Activated CD4-positive, alpha-beta T cell treated with anti-CD3 and anti-CD28 coated beads for 1 hour (primary cell): Measurements from ENCODE around the gene PPP1R12B.
"Not testable (repeated sequence)": the region's sequence is repeated elsewhere in the genome, so short reads cannot be mapped to it uniquely, and the experiment has no call there.

Experiments used
- DNase-seq: peaks from one replicate; pipeline ENCODE4 v3.0.0-alpha.2; 2020

The PPP1R12B gene

DNA sequence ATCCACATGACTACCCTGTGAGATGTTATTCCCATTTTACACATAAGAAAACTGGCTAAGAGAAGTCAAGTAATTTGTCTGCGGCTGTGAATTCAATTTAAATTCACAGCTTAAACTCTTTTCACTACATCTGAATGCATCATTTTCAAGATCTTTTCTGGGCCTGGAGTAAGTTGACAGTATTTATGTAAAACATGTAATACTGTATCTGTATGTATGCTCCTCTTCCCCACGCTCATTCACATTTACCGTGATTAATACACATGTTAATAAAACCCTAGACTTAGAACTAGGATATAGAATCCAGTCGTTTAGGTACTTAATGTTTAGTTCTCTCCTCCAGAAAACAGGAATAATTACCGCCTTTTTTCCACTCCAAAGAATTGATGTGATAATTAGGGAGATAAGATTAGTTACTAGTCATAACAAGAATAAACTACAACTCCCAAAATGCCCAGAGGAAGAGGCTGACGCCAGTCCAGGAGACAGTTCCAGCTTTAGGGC lies 442 bp upstream of the PPP1R12B start:
- no peak for DNase-seq

GRCh38 chr1:202349206-202349928 lies 868 bp downstream of the PPP1R12B start:
- no peak for DNase-seq

DNA sequence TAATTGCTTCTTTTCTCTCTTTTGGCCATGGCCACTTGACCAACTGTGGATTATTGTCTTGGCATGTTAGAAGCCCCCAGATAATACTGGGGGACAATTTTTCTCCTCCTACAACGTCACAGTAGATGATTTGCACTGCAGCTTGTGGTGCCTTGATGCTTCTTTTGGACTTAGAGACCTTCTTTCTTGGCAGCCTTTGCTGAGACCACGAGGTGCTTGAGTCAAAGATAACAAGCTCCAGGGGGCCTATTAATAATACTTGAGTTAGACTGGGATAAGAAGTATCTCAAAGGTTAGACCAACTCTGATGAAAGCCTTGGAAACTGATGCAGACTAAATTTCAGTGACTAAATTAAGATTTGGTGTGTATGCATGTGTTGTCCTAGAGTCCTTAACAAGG lies 3.2 kb downstream of the PPP1R12B start:
- DNase-seq, result no peak

DNA sequence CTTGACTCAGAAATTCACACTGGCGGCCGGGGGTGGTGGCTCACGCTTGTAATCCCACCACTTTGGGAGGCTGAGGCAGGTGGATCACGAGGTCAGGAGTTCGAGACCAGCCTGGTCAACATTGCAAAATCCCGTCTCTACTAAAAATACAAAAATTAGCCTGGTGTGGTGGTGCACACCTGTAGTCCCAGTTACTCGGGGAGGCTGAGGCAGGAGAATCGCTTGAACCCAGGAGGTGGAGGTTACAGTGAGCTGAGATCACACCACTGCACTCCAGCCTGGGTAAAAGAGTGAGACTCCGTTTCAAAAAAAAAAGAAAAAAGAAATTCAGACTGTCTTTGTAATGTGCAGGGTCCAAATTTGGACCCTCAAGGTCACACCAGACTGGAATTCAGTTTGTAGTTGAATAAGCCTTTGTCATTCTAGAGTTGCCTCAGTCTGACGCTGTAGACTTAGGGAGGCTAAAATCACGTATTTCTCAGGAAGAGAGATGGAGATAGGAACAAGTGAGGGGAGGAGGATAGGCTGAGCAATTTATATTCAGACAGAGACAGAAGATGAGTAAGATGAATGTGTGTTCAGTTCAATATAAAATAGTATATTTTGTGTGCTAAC lies 4.2 kb downstream of the PPP1R12B start:
- not testable (repeated sequence) for DNase-seq

DNA sequence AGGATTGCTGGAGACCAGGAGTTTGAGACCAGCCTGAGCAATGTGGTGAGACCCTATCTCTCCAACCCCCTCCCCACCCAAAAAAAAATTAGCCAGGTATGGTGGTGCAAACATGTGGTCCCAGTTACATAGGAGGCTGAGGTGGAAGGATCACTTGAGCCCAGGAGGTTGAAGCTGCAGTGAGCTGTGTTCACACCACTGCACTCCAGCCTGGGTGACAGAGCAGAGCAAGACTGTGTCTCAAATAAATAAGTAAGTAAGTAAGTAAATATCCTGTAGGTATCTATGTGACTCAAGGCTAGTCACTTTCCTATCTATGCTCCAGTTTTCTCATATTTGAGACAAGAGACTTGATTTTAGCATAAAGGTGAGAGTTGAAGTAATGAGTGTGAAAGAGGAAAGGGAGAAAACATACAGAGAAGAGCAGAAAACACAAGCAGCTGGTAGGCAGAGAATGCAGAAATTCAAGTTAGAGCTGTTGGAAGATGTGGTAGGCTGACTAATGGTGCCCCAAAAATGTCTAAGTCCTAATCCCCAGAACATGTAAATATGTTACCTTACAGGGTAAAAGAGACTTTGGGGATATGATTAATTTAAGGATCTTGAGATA lies 7.5 kb downstream of the PPP1R12B start:
- DNase-seq, result no peak

- DNase-seq, result no peak
These were observed 9.0 kb downstream of the PPP1R12B start for GRCh38 chr1:202357506-202357905.

DNA sequence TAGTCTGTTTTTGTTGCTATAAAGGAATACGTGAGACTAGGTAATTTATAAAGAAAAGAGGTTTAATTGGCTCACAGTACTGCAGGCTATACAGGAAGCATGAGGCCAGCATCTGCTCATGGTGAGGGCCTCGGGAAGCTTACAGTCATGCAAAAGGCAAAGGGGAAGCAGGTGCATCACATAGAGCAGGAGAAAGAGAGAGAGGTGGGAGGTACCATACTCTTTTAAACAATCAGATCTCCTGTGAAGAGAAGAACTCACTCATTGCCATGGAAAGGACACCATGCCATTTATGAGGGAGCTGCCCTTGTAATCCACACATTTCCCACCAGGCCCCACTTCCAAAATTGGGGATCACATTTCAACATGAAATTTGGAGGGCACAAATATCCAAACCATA lies 12.7 kb downstream of the PPP1R12B start:
- DNase-seq, result no peak

- DNase-seq, result no peak
These were observed 13.2 kb downstream of the PPP1R12B start for GRCh38 chr1:202361701-202362100.

GRCh38 chr1:202362212-202362611 lies 13.7 kb downstream of the PPP1R12B start:
- no peak for DNase-seq

DNA sequence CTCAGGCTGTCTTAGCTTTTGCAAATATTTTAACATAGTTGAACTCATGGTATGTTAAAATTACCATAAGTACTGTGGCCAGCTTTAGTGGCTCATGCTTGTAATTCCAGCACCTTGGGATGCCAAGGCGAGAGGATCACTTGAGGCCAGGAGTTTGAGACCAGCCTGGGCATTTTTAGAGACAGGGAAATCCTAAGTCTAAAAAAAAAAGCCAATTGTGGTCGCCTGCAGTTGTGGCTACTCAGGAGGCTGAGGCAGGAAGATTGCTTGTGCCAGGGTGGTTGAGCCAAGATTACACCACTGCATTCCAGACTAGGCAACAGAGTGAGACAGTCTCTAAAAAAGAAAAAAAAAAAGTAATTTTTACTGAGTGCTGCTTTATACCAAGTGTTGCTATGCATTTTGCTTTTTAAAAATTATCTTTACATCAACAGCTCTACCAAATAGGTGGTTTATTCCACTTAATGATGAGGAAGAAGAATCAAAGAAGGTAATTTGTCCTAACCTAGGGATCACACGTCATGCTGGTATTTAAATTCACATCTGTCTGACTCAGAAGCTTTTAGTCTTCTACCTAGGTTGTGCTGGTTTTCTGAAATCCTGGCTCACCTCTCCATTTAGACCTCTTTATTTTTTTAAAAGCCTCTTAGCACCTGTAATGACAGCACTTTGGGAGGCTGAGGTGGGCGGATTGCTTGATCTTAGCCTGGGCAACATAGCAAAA lies 16.8 kb downstream of the PPP1R12B start:
- DNase-seq, result no peak

- DNase-seq, result no peak
These were observed 18.8 kb downstream of the PPP1R12B start for GRCh38 chr1:202367271-202367670.

- not testable (repeated sequence) for DNase-seq
These were observed 22.4 kb downstream of the PPP1R12B start for GRCh38 chr1:202370906-202371305.

GRCh38 chr1:202374099-202374498 lies 25.6 kb downstream of the PPP1R12B start:
- no peak for DNase-seq

- not testable (repeated sequence) for DNase-seq
These were observed 26.7 kb downstream of the PPP1R12B start for GRCh38 chr1:202375175-202375574.

DNA sequence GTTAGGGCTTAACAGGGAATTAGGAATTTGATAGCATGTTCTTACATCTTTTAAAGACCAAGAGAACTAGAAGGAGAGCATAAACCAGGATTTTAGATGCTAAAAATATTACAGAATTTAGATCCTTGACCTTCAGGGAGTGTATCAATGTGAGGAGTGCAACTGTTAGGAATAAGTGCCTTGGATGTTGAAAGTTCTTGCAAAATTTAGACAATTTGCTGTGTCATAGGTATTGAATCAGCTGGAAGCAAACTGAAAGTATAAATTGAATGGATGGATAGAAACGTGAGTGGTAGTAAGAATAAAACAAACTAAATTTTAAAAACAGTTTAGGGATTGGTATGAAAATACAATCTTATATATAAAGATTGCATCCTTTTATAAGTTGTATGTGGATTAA lies 27.7 kb downstream of the PPP1R12B start:
- no peak for DNase-seq

- not testable (repeated sequence) for DNase-seq
These were observed 31.5 kb downstream of the PPP1R12B start for GRCh38 chr1:202379884-202380529.

DNA sequence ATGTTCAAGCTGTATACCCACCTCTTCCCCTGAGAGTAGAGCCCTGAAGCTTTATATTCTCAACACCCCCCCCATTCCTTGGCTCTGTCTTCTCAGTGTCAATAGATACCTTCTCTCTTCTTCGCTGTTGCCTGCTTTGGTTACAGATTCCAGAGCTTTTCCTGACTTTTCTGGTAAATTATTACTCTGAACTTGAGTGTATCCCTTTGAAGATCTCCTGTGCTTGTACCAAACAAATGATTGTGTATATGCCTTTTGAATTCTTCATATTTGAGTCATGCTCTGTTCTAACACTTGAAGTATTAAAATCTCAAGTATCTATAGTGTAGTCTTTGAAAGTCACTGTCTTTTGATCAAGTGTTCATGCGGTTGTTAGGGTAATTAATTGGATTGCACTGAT lies 32.0 kb downstream of the PPP1R12B start:
- DNase-seq, result not testable (repeated sequence)

DNA sequence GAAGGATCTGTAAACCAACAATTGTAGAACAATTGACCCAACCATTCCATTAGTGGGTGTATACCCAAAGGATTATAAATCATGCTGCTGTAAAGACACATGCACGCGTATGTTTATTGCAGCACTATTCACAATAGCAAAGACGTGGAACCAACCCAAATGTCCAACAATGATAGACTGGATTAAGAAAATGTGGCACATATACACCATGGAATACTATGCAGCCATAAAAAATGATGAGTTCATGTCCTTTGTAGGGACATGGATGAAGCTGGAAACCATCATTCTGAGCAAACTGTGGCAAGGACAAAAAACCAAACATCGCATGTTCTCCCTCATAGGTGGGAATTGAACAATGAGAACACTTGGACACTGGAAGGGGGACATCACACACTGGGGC lies 33.4 kb downstream of the PPP1R12B start:
- not testable (repeated sequence) for DNase-seq

DNA sequence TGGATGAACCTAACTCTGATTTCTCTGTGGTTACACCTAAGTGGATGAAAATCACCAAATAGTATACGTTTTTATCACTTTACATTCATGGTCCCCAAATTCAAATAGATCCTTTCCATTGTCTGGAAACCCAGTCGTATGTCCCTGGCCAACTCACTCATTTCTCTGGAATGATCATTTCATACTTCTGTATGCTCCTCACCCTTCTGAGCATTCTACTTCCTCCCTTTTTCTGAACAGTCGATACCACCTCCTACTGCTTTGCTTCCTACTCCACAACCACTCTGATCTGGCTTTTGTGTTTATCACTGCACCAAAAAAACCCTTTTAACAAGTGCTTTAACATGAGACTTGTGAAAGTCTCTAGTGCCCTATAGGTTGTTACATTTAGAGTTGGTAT lies 47.3 kb downstream of the PPP1R12B start:
- DNase-seq, result not testable (repeated sequence)

DNA sequence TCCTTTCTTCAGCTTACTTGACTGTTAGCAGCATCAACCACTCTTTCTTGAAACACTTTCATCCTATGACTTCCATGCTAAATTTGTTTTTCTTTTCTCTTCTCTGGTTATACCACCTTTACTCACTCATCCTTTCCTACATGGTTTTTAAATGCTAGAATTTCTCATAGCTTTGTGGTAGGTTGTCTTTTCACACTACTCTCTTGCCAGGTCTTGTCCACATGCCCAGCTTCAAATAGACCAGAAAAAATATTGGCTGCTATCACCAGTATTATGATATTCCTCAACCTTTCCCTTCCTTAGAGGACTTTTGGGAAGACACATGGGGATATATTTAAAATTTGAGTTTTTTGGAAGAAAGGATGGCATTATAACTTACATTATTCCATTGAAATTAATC lies 48.8 kb downstream of the PPP1R12B start:
- no peak for DNase-seq

DNA sequence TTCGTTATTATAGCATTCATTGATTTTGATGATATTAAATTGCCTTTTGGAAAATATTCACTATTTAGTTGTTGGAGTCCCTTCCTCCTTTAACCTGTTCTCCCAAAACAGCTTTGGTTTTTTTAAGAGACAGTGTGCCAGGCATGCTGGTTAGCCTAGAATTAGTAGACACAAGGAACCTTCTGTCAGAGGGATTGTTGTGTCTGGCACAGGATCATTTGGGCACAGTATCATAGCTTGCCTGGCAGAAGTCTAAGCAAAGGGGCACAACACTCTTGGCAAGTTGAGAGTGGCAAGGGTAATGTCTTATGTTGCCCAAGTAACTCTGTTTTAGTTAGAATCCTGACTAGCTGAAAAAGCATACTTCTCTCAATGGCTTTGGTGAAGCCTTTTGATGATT lies 49.9 kb downstream of the PPP1R12B start:
- DNase-seq, result not testable (repeated sequence)

DNA sequence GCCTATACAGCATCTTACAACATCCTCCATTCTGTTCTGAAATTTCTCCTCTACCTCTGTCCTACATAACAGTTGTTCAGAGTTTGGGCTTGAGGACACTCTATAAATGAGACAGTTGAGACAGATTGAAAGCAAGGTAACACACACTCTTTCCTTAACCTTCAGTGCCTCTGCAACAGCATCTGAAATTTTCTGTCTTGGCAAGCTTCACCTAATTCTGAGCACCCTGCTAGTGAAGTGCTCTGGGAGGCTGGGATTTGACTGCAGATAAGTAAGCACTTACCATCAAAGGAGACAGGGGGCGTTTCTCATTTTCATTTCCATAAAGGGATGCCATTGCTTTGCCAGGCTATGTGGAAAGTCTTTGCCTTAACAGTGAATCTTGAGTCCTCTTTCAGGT lies 53.3 kb downstream of the PPP1R12B start:
- not testable (repeated sequence) for DNase-seq

- DNase-seq, result not testable (repeated sequence)
These were observed 54.9 kb downstream of the PPP1R12B start for GRCh38 chr1:202403381-202403780.
